Stimulated activated CD4-positive, alpha-beta T cell treated with anti-CD3 and anti-CD28 coated beads, Interleukin-15, amount 100 ng/mL, for 1 hour (primary cell): ENCODE results near the gene GLRX.

Experiments
- DNase-seq, 2 donors: peaks; one replicate each; pipeline ENCODE4 v3.0.0-alpha.2; 2020; ENCODE audit warnings: low read depth in 1 of 2, low spot score in 1 of 2

GLRX gene

GRCh38 chr5:95810305-95811125 lies 12.0 kb downstream of the GLRX start:
- no peak for DNase-seq

GRCh38 chr5:95809414-95809960 lies 13.0 kb downstream of the GLRX start:
- no peak for DNase-seq

GRCh38 chr5:95808686-95809413 lies 13.7 kb downstream of the GLRX start:
- DNase-seq, result peak; percentile 48

- DNase-seq, result no peak
Measured at GRCh38 chr5:95808013-95808685, 14.4 kb downstream of the GLRX start.

- no peak for DNase-seq
Measured at GRCh38 chr5:95806687-95807086, 15.8 kb downstream of the GLRX start.

GRCh38 chr5:95804736-95805539 lies 17.6 kb downstream of the GLRX start:
- DNase-seq, result no peak

- no peak for DNase-seq
Measured at GRCh38 chr5:95803271-95804148, 19.0 kb downstream of the GLRX start.

- DNase-seq, result no peak
Measured at GRCh38 chr5:95801961-95802360, 20.6 kb downstream of the GLRX start.

- DNase-seq, result no peak
Measured at GRCh38 chr5:95801532-95801931, 21.0 kb downstream of the GLRX start.

GRCh38 chr5:95800553-95800952 lies 22.0 kb downstream of the GLRX start:
- DNase-seq, result no peak

- no peak for DNase-seq
Measured at GRCh38 chr5:95799191-95799835, 23.2 kb downstream of the GLRX start.

GRCh38 chr5:95798545-95798944 lies 24.0 kb downstream of the GLRX start:
- DNase-seq, result no peak

GRCh38 chr5:95798048-95798447 lies 24.5 kb downstream of the GLRX start:
- no peak for DNase-seq

- DNase-seq, result no peak
Measured at GRCh38 chr5:95797301-95797700, 25.2 kb downstream of the GLRX start.

GRCh38 chr5:95794070-95794516 lies 28.4 kb downstream of the GLRX start:
- no peak for DNase-seq

GRCh38 chr5:95791751-95792150 lies 30.8 kb downstream of the GLRX start:
- DNase-seq, result no peak

GRCh38 chr5:95788493-95788892 lies 34.0 kb downstream of the GLRX start:
- no peak for DNase-seq

- no peak for DNase-seq
Measured at GRCh38 chr5:95786821-95787418, 35.6 kb downstream of the GLRX start.
